Endothelial cell of umbilical vein (primary cell): ENCODE data around the gene GALT. TPM values are rescaled to one million over a fixed set of nuclear protein-coding genes. Genes with fewer than 3 reads are reported as not detected.
A peak's percentile ranks its signal among the peaks of the same experiment; 100 is the strongest.

ENCODE experiments used
- BruUV-seq: library from RNA; stranded (reverse); fragments of 400-500 nt; replicated peaks from 2 replicates; lab custom pipeline; 2021; lab: Mats Ljungman, UMichigan
- CTCF ChIA-PET: fragments of 300-600, 350-600 bp; sonication (Branson Sonifier 250); formaldehyde crosslinking; loops from one replicate; lab custom pipeline; 2021; ENCODE audit warnings: antibody characterized with exemption, inconsistent platforms; lab: Charles Lee
- POLR2A ChIA-PET: fragments of 300-600, 350-600 bp; sonication (Branson Sonifier 250); formaldehyde crosslinking; loops from one replicate; lab custom pipeline; 2021; ENCODE audit warnings: antibody characterized with exemption, inconsistent platforms; lab: Charles Lee
- DNase-seq: peaks from one replicate; pipeline ENCODE4 v3.0.0-alpha.2; 2011; ENCODE audit warnings: low read depth, low spot score
- FAIRE-seq: peaks from 2 replicates; lab custom pipeline; 2011; peaks lifted over from hg19 to GRCh38; lab: Jason Lieb, UNC
- H2AFZ ChIP-seq: 2 replicates; pipeline ENCODE4 v1.6.0; 2012; ENCODE audit warnings: low read depth, low read length, control low read depth, inconsistent platforms
- H3K27ac ChIP-seq: 2 replicates; pipeline ENCODE4 v1.5.1; 2011; ENCODE audit warnings: low read depth, mild to moderate bottlenecking, control low read depth, low read length, moderate library complexity; ENCODE audit not compliant: insufficient read depth
- H3K27me3 ChIP-seq, 2 experiments: 2 replicates each; pipeline versions ENCODE4 v1.6.0 to v1.6.1; 2011; ENCODE audit warnings: low read length in 2 of 2, mixed read lengths in 1 of 2; ENCODE audit not compliant: control insufficient read depth in 2 of 2, insufficient read depth in 2 of 2
- H3K36me3 ChIP-seq, 2 experiments: 2 replicates in 1 of 2; 3 replicates in 1 of 2; pipeline ENCODE4 v1.5.1; 2011; ENCODE audit warnings: low read length in 2 of 2, mild to moderate bottlenecking in 1 of 2, moderate library complexity in 1 of 2; ENCODE audit not compliant: control insufficient read depth in 2 of 2, insufficient read depth in 2 of 2; ENCODE audit errors: extremely low read depth in 1 of 2
- H3K4me1 ChIP-seq: 3 replicates; pipeline ENCODE4 v1.5.1; 2011; ENCODE audit warnings: mild to moderate bottlenecking, low read length; ENCODE audit not compliant: control insufficient read depth, insufficient read depth; ENCODE audit errors: extremely low read depth
- H3K4me2 ChIP-seq: 2 replicates; pipeline ENCODE4 v1.6.1; 2011; ENCODE audit warnings: low read length, control low read depth, mixed read lengths; ENCODE audit not compliant: insufficient read depth
- H3K4me3 ChIP-seq, 3 experiments: fragments of 200-600 bp in 1 of 3; sonication (generic), shearing (Covaris generic) in 1 of 3; replicated peaks in 1 of 3; 2 replicates each; pipeline ENCODE4 v1.5.1; 2011 to 2016; ENCODE audit warnings: control low read depth in 3 of 3, low read length in 3 of 3, mild to moderate bottlenecking in 2 of 3, inconsistent platforms in 1 of 3, low read depth in 1 of 3, moderate library complexity in 1 of 3; ENCODE audit not compliant: insufficient read depth in 1 of 3
- H3K79me2 ChIP-seq: 2 replicates; pipeline ENCODE4 v1.6.0; 2012; ENCODE audit warnings: low read length, inconsistent platforms; ENCODE audit not compliant: control insufficient read depth, insufficient read depth
- H3K9ac ChIP-seq: replicated peaks from 2 replicates; pipeline ENCODE3; 2011; ENCODE audit warnings: low read length, control low read depth; ENCODE audit not compliant: insufficient read depth; ENCODE audit errors: extremely low read depth
- H3K9me1 ChIP-seq: replicated peaks from 3 replicates; pipeline ENCODE4 v1.6.0; 2011; ENCODE audit warnings: mild to moderate bottlenecking, low read length; ENCODE audit not compliant: control insufficient read depth, insufficient read depth; ENCODE audit errors: extremely low read depth
- H3K9me3 ChIP-seq: replicated peaks from 2 replicates; pipeline ENCODE4 v1.5.1; 2012; ENCODE audit warnings: low read length, inconsistent platforms; ENCODE audit not compliant: control insufficient read depth, insufficient read depth
- H4K20me1 ChIP-seq: replicated peaks from 2 replicates; pipeline ENCODE3; 2011; ENCODE audit warnings: mild to moderate bottlenecking, low read length; ENCODE audit not compliant: control insufficient read depth, insufficient read depth; ENCODE audit errors: extremely low read depth
- EZH2 ChIP-seq: IDR thresholded peaks from 2 replicates; pipeline ENCODE4 v1.6.1; 2012; ENCODE audit warnings: borderline replicate concordance, low read depth, mild to moderate bottlenecking, moderate library complexity, low read length, inconsistent platforms; ENCODE audit not compliant: severe bottlenecking
- FOS ChIP-seq: IDR thresholded peaks from 2 replicates; pipeline ENCODE4 v1.6.1; 2011; ENCODE audit warnings: mild to moderate bottlenecking, low read length, moderate library complexity, borderline replicate concordance; ENCODE audit not compliant: insufficient read depth
- GATA2 ChIP-seq: IDR thresholded peaks from 2 replicates; pipeline ENCODE4 v1.7.0; 2011; ENCODE audit warnings: low read depth, mild to moderate bottlenecking, moderate library complexity, mixed read lengths, low read length; ENCODE audit not compliant: insufficient read length, insufficient read depth
- JUN ChIP-seq: IDR thresholded peaks from 2 replicates; pipeline ENCODE4 v1.6.1; 2011; ENCODE audit warnings: borderline replicate concordance, low read depth; ENCODE audit not compliant: insufficient read length, insufficient read depth
- MYC ChIP-seq: IDR thresholded peaks from one replicate; pipeline ENCODE4 v1.6.1; 2011; ENCODE audit warnings: mild to moderate bottlenecking, low read depth, low read length
- POLR2A ChIP-seq: IDR thresholded peaks from 2 replicates; pipeline ENCODE4 v1.6.1; 2012; ENCODE audit warnings: low read depth, mild to moderate bottlenecking, control low read depth, low read length
- POLR2AphosphoS5 ChIP-seq: IDR thresholded peaks from 2 replicates; pipeline ENCODE4 v1.6.1; 2012; ENCODE audit warnings: low read depth, mild to moderate bottlenecking, control low read depth, low read length, moderate library complexity; ENCODE audit not compliant: insufficient read depth
- dilution Hi-C: fragments of 300-500 bp; cut with MboI; formaldehyde crosslinking; loops from one replicate; pipeline ENCODE4 v1.15.0; 2019; ENCODE audit warnings: low sequenced_read_pairs; ENCODE audit not compliant: extremely low pct_ligation_motif_present
- intact Hi-C: fragments of 100-400 bp; cut with micrococcal nuclease; formaldehyde crosslinking; loops from one replicate; pipeline ENCODE4 v1.10.0; 2022
- polyA plus RNA-seq, 4 experiments: library from polyadenylated mRNA; depleted of rRNA in 3 of 4; stranded (reverse) in 3 of 4; unstranded in 1 of 4; fragments of >200 nt; gene quantifications; 2 replicates each; pipeline versions ENCODE4 v1.2.1 to v1.2.3, GENCODE V29; 2011 to 2012; ENCODE audit warnings: missing spikeins in 1 of 4
- total RNA-seq: library from RNA; stranded (reverse); gene quantifications from 2 replicates; pipeline ENCODE4 v1.2.3, GENCODE V29; 2021
- TF ChIP-seq, protein P1 (sequence below), 2 donors: IDR thresholded peaks; 1 replicate in 1 of 2; 2 replicates in 1 of 2; pipeline ENCODE4 v1.5.1; 2011; ENCODE audit warnings: low read length in 2 of 2, mild to moderate bottlenecking in 2 of 2, moderate library complexity in 2 of 2, control low read depth in 1 of 2, inconsistent platforms in 1 of 2, low read depth in 1 of 2; ENCODE audit not compliant: insufficient read depth in 1 of 2; ENCODE audit errors: extremely low read depth in 1 of 2
- TF ChIP-seq, protein P2 (sequence below): IDR thresholded peaks from 2 replicates; pipeline ENCODE4 v1.6.1; 2011; ENCODE audit not compliant: insufficient read depth, insufficient read length

The GALT gene
- total and polyA plus RNA-seq, 2 donors (not counting 3 experiments of a cell fraction or from before 2014, with no cell fraction given): 36.6 to 58.5 TPM

GRCh38 chr9:34665381-34666250, 19.1 kb downstream of the GALT start:
- dilution Hi-C loops (no loop called here), intact Hi-C loops (loop anchor here (1.0 to 2.0 kb wide), 4 partner anchors 10 to 53 kb away; partner anchors contain the start of genes IL11RA, RPP25L and SIGMAR1)
- Histone ChIP-seq H3K4me3 (peak overlapping the region; percentile 49 to 69 (median 64)), H3K4me1 (peaks cover 5% of the 10 kb centered on the region), H2AFZ (peak overlapping the region; percentile 91), H3K36me3 (no peaks in the 10 kb centered on the region), H3K27ac (peak overlapping the region; percentile 78), H3K9me3 (no peaks in the 10 kb centered on the region), H3K9me1 (no peaks in the 10 kb centered on the region), H3K4me2 (peak overlapping the region; percentile 74), H4K20me1 (no peaks in the 10 kb centered on the region), H3K79me2 (no peaks in the 10 kb centered on the region), H3K27me3 (no peaks in the 10 kb centered on the region), H3K9ac (peak overlapping the region; percentile 76)
- ChIA-PET POLR2A (interaction anchor here (0.5 to 1.2 kb wide), 3 partner anchors 18 to 387 kb away, joined by 3 to 7 read pairs (median 3); partner anchors contain the start of genes GALT and SIGMAR1), CTCF (interaction anchor here (0.7 to 2.3 kb wide), 13 partner anchors 9 to 234 kb away, joined by 3 to 15 read pairs (median 6); partner anchors contain the start of genes GALT, IL11RA, RPP25L and SIGMAR1)
- TF ChIP-seq POLR2AphosphoS5: peak; percentile 32
- no peak for TF ChIP-seq MYC
- TF ChIP-seq POLR2A: peak; percentile 71
- peak; percentile 94 for FAIRE-seq
- BruUV-seq: TSS peak; percentile 70
- peak; percentile 79 for DNase-seq

DNA sequence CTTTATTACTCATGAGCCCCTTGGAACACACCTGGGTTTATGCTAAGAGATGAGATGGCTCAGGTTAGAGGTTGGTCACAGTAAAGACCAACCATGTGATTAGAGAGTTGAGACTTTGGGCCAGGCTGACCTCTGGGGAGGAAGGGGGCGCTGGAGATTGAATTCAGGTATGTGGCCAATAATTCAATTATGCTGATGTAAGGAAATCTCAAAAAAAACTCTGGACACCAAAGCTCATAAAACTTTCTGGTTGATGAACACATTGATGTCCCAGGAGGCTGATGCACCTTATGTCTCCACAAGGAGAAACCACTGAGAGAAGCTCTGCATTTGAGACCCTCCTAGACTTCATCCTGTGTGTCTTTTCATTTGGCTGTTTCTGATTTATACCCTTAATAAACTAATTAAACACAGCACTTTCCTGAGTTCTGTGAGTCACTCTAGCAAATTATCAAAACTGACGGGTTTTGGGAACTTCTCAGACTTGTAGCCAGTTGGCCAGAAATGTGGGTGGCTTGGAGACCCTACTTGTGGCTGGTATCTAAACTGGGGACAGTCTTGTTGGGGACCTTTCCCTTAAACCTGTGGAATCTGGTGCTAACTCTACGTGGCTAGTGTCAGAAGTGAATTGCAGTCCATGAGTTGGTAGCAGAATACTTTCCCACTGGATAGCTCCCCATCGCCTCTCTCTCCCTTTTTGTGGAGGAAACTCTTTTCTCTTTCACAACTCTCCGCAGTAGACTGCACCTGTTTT, 23.5 kb downstream of the GALT start:
- Histone ChIP-seq H3K27me3 (no peaks in the 10 kb centered on the region), H3K79me2 (no peaks in the 10 kb centered on the region), H2AFZ (no peak overlapping the region), H3K4me1 (peaks cover 1% of the 10 kb centered on the region), H3K9me3 (no peaks in the 10 kb centered on the region), H3K36me3 (no peaks in the 10 kb centered on the region), H3K27ac (no peak overlapping the region), H3K9me1 (no peaks in the 10 kb centered on the region), H4K20me1 (no peaks in the 10 kb centered on the region), H3K9ac (no peak overlapping the region), H3K4me3 (no peak overlapping the region), H3K4me2 (no peak overlapping the region)
- intact Hi-C loops: loop anchor here (10.0 kb wide), 1 partner anchor 315 kb away; the partner anchor contains the start of gene DNAJB5
- dilution Hi-C loops: no loop called here
- no peak for DNase-seq
- no peak for TF ChIP-seq POLR2AphosphoS5
- TF ChIP-seq, protein P1, sequence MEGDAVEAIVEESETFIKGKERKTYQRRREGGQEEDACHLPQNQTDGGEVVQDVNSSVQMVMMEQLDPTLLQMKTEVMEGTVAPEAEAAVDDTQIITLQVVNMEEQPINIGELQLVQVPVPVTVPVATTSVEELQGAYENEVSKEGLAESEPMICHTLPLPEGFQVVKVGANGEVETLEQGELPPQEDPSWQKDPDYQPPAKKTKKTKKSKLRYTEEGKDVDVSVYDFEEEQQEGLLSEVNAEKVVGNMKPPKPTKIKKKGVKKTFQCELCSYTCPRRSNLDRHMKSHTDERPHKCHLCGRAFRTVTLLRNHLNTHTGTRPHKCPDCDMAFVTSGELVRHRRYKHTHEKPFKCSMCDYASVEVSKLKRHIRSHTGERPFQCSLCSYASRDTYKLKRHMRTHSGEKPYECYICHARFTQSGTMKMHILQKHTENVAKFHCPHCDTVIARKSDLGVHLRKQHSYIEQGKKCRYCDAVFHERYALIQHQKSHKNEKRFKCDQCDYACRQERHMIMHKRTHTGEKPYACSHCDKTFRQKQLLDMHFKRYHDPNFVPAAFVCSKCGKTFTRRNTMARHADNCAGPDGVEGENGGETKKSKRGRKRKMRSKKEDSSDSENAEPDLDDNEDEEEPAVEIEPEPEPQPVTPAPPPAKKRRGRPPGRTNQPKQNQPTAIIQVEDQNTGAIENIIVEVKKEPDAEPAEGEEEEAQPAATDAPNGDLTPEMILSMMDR (IDR thresholded peaks at IDR 0.05; ENCODE audit: extremely low read depth in 1 of 2, insufficient read depth in 1 of 2, low read depth in 1 of 2, low read length in 2 of 2): no peak
- no peak for TF ChIP-seq POLR2A
- TF ChIP-seq GATA2: no peak
- TF ChIP-seq MYC: no peak
- no peak for TF ChIP-seq FOS
- no peak for TF ChIP-seq JUN
- TF ChIP-seq, protein P2, sequence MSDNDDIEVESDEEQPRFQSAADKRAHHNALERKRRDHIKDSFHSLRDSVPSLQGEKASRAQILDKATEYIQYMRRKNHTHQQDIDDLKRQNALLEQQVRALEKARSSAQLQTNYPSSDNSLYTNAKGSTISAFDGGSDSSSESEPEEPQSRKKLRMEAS: no peak
- no peak for TF ChIP-seq EZH2
- no peak for FAIRE-seq
- POLR2A ChIA-PET: no interaction called here
- BruUV-seq: no TSS peak
- CTCF ChIA-PET: interaction anchor here (1.4 kb wide), 1 partner anchor 32 kb away, joined by 9 read pairs; no protein-coding TSS in a partner anchor
